ENCODE measurements around the gene KCNQ5.
"Not testable (repeated sequence)": the region's sequence is repeated elsewhere in the genome, so short reads cannot be mapped to it uniquely, and the experiment has no call there.

Gene KCNQ5

DNA sequence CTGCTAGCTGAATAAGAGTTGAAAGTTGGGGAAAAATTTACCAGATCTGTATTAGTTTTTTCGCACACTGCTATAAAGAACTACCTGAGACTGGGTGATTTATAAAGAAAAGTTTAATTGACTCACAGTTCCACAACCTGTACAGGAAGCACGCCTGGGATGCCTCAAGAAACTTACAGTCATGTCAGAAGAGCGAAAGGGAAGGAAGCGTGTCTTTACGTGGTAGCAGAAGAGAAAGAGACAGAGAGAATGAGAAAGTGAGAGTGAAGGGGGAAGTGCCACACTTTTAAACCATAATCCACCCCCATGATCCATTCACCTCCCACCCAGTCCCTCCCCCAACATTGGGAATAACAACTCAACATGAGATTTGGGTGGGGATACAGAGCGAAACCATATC is 523.8 kb downstream of the KCNQ5 start:
- no peak for DNase-seq

DNA sequence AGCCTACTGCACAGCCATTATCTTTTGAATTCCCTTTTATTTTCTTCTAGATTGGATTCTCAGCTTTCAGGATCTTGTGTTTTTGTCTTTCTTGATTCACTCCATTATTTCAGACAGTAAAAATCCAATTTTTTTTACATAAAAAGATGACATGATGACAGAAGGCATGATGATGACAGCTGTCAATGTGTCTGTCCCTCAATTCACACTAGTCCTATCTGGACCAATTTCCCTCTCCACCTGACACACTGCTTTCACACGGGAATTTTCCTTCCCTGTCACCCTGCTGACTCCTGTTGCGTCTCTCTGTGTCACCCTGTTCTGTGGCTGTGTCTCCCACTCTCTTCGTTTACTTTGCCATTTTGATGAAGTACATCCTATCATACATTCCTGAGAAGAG is 529.9 kb downstream of the KCNQ5 start:
- DNase-seq, result no peak

DNA sequence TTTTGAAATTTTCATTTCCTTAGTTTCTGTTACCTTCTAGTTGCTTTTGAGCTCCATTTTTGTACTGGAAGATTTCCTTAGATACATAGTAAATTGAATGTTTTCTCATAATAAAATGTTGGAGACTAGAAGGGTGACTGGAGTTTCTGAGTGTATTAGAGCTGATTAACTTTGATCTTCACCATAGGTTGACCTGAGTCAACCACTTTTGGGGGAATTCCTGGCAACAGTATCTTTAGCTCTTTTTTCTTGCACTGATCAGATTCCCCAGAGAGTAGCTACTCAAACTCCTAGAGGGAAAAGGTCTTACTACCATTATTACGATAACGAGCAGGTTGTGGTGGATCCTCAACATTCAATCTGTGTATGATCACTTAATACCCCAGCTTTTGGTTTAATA is 530.7 kb downstream of the KCNQ5 start:
- no peak for DNase-seq

DNA sequence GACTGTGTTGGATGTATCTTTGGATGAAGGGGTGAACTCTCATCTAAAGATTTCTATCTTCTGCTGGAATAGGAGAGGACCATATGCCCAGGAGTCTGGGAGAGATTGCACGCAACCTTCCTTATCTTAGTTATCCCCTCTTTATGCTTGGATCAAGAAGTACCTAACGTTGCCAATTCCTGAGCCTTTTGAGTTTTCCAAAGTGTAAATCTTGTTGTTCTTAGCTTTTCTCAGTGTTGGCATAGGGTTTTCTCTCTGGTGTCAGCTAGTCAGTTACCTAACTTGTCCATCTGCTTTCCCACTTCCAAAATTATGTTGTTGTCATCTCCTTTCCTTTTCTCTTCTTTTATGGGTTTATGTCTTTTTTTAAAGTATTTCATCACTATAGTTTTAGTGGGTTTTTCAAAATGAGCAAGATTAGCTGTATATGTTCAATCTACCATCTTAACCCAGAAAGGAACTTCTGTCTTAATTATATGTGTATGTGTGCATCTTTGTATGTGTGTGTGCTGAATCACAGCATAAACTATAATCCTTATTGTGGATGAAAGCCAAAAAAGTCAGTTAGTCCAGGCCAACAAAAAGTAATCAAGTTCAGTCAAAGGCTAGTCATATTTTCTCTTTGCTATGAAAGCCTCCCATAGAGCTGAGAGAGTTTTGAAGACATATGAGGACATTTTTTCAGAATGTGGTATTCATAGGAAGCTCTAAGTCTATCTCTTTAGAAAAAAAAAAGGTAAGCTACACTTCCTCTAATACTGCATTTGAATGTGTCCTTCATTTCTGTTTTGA is 531.3 kb downstream of the KCNQ5 start:
- DNase-seq, result peak; percentile 14

DNA sequence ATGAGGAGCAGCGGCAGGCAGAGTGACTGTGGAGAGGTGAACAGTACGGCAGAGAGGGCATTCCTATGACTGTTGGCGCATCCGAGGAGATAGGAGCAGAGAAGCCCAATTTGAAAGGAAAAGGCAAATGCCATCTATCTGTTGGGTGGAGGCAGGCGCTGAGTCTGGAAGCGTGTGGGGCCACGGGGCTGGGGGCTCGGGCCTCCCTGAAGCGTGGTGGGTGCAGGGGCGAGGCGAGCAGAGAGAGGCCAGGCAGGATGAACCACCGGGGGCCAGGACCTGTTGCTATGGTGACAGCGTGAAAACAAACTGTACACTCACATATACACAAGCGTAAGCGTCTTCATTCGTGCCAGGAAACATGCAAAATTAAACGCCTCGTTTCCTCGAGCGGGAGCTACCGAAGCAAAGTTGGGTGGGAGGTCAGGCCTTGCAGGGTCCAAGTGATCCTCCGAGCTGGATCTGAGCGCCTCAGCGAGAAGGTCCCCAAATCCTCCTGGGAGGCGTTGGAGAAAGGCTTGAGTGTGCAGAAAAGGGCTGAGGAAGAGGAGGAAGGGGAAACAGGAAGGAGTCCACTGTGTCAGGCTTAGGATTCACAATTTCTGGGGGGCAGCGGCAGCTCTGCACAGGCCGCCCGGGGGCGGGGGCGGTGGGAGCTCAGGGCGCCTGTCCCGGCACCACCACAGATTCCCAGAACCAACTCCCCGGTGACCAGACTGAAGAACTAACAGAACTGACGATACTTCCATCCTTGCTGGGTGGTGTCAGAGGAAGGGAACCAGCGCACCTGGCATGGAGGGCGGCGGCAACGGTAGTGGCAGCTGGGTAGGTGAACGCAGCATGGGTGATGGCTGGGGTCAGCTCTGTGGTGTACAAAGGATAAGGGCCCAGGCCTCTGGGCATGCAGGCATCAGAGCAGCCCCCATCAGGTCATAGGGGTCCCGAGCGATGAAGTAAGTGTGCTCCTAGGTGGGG is 535.2 kb downstream of the KCNQ5 start:
- no peak for DNase-seq

DNA sequence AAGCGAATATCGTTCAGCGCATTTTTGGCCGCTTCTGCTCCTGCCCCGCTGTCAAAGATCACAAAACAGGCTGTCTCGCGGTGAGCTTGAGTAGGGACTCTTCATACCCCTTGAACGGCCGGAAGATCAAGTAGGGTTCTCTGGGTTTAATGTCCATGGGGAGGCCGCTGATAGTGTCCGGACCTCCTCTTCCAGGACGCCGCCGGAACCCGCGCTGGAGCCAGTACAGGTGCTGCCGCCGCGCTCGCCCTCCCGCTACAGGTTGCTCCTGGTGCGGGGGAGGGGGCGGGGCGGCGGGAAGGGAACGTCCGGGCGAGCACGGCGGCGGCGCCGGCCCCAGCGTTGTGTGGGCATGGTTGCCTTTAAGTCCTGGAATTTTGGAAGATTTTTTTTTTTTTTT is 536.0 kb downstream of the KCNQ5 start:
- DNase-seq, result no peak

DNA sequence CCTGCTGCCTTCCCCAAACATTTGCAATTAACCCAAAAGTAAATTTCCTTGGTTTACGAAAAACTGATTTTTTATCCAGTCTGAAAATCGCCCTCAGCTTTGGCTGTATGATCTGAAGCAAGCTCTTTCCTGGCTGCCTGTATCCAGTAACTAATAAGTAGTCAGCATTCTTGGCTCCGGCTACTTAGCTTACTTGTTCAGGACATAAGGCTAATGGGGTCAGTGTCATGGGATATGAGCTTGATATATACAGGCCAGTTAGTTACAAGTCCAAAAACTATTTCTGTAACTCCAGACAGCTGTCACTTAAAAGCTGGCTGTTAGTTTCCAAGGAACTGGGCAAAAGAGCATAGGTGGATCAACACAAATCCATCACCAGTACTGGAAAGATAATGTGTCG is 547.2 kb downstream of the KCNQ5 start:
- no peak for DNase-seq

DNA sequence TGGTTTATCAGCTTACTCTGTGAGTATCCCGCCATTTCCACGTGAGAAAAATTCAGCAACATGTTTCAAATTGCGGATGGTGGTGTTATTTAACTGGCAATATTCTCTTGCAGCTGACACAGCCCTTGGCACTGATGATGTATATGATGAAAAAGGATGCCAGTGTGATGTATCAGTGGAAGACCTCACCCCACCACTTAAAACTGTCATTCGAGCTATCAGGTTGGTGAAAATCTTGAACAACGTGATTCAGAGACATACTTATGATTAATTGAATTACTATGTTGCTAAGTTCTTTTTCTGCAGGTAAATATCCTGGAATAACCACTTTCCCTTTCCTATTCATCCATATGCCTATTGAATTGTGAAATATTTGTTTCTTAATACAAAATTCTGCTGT is 547.8 kb downstream of the KCNQ5 start:
- no peak for DNase-seq

DNA sequence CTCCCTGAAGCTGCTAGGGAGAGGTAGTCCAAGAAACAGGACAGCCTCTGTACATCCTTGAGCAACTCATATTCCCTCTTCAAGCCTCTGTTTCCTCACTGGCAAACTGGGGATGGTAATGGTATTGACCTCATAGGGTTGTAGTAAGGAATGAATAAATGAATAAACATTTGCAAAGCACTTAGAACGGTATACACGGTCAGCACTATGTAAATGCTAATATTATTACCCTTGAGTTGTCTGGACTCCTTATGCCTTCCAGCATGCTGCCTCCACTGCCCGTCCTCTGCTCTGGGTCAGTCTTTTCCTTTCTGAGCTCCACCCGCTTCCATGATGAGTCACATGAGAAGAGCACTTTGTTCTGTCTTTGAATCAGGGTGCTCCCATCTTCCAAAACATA is 552.8 kb downstream of the KCNQ5 start:
- no peak for DNase-seq

DNA sequence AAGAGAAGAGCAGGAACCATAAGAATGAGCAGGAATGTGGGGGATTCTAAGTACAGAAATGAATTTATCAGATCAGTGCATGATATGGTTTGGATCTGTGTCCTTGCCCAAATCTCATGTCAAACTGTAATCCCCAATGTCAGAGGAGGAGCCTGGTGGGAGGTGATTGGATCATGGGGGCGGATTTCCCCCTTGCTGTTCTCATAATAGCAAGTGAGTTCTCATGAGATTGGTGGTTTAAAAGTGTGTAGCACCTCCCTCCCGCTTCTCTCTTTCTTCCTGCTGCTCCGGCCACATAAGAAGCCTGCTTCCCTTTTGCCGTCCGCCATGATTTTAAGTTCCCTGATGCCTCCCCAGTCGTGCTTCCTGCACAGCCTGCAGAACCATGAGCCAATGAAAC is 554.2 kb downstream of the KCNQ5 start:
- no peak for DNase-seq

DNA sequence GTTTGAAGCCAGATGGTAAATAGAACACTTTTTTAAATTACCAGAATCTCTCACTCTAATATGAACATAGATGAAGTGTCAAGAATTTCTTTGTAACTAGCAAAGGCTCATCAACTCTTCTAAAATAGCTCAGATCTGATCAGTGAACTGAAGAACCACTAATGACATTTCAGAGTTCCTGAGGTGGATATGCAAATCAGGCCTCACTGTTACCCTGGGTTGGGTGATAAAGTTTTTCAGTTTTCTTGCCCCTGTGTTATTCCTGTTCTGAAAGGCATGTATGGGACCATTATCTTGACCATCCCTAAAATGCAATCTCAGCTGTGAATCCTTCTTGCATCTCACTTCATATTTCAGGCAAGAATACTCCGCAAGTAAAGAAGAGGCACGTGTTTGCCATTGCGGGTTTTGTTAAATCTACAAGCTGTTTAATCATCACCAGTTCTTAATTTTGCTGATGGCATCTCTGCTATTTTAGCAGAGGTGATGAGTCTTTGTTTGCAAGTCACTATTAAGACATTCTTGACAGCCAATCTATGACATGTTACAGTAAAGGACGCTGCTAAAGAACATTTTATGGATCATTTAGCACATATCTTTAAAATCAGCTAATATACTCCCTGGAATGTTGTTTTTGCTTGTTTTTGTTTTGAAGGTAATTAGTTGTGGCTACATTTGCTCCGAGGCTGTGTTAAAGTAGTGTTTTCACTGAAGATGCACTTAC is 555.5 kb downstream of the KCNQ5 start:
- no peak for DNase-seq

DNA sequence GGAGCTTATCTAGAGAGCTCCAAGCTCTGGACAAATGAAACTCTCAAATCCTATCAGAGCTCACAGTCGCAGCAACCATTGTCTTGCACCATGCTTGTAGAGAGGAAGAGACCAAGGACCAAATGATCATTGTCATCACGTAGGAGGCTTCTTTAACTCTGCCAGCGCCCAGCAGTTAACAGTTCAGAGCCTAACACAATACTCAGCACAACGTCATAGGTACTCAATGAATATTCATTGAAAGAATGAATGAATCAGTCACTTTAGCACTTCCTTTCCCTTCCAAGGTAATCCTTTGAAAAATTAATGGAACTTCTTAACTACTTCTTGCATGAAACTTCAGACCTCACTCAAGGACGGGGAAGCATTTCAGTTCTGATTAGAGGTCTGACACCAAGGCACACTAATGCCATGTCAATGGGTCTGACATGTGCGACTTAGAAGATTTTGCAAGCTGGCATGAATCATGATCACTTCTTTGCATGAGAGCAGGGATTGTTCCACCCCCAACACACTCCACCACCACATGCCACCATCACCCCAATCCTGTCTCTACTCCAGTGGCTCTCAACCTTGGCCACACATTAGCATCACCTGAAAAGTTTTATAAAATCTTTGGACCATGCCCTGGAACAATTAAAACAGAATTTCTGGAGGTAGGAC is 558.3 kb downstream of the KCNQ5 start:
- DNase-seq, result peak; percentile 45

DNA sequence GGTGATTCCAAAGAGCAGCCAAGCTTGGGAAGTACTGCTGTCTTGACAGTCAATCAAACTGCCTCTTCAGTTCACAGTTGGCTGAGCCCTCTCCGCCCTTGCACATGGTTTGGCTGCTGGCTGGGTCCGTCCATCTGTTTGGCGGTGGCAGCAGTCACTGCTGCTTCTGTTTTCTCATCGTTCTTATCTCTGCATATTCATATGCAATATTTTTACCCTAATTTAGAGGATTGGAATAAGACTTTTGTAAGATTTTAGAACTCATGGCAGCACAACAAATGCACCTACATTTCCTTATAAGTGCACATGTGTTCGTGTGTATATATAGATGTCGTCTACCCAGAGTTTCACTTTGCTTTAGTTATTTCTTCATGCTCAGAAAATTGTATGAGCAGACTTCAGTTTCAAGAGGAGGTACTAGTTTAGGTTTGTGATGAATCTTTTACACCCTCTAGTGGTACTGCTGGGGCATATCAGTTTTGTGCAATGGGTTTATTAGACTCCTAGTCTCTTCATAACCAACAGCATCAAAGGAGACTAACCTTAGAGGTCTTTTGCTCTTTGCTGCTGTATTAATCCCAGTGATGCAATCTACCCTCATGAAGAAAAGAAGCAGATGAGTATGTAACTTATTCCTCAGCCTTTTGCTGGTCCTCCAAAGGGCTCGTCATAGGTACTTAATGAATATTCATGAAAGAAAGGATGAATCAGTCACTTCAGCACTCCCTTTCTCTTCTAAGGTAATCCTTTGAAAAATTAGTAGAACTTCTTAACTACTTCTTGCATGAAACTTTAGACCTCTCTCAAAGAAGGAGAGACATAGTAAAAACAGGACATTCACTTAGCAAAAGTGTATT is 559.1 kb downstream of the KCNQ5 start:
- DNase-seq, result peak; percentile 75

DNA sequence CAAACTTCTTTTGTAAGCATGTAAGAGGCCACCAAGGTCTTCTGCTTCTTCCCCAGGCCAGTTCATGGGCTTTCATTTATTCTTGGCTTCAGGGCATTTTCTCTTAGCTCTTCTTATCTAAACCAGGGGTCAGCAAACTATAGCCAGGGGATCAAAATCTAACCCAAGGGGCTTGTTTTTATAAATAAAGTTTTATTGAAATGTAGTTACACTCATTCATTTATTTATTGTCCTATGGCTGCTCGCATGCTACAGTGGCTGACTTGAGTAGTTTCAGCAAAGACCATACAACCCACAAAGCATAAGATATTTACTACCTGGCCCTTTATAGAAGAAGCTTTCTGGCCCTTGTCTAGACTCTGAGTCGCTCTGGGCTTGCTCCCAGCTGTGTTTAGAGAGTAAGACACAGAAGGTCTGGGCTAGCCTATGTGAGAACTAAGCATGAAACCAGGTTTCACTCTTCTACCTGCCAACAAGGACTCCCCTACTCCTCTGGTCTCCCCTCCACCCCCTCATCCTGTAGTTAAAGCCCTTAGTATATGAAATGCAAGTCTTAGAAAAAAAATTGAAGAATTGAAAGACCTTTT is 560.2 kb downstream of the KCNQ5 start:
- no peak for DNase-seq

DNA sequence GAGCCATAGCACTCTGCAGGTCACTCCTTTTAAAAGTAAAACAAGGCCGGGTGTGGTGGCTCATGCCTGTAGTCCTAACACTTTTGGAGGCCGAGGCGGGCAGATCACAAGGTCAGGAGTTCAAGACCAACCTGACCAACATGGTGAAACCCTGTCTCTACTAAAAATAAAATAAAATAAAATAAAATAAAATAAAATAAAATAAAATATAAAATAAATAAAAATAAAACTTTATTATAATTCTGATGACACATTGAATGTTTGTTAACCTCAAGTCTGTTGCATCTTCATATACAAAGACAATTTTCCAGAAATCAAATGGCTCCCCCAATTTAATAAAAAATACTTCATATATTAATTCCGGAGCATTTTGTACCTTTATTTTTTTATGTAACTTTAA is 571.4 kb downstream of the KCNQ5 start:
- DNase-seq, result not testable (repeated sequence)

DNA sequence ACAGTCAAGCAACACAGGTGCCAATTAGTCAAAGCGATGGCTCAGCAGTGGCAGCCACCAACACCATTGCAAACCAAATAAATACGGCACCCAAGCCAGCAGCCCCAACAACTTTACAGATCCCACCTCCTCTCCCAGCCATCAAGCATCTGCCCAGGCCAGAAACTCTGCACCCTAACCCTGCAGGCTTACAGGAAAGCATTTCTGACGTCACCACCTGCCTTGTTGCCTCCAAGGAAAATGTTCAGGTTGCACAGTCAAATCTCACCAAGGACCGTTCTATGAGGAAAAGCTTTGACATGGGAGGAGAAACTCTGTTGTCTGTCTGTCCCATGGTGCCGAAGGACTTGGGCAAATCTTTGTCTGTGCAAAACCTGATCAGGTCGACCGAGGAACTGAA is 572.9 kb downstream of the KCNQ5 start:
- DNase-seq, result no peak

DNA sequence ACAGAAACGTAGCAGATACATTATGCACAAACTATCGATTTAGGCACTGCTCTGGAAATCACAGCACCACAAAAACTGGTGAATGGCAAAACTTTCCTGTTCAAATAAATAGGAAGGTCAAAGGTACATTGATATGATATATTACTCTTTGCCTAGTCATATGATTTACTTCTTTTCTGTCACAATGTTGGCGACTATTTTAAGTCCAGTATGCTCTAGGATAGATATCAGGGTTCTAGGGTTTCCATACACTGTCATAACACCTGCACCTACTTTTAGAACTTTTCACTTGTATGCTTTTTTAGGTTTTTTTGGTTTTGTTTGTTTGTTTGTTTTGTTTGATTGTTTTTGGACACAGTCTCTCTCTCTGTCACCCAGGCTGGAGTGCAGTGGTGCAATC is 578.4 kb downstream of the KCNQ5 start:
- DNase-seq, result no peak

DNA sequence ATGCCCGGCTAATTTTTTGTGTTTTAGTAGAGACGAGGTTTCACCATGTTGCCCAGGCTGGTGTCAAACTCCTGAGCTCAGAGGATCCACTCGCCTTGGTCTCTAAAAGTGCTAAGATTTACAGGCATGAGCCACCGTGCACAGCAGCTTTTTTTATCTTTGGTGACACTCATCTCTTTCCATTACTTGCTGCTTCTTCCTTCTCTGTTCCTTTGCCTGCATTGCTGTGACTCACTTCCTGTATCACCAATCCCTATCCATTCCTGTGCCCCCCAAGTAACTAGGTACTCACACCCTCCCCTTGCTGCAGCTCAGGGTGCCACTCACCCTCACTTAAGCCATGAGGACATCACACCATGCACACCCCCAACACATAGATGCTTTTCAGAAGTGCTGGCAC is 578.9 kb downstream of the KCNQ5 start:
- DNase-seq, result peak; percentile 48

DNA sequence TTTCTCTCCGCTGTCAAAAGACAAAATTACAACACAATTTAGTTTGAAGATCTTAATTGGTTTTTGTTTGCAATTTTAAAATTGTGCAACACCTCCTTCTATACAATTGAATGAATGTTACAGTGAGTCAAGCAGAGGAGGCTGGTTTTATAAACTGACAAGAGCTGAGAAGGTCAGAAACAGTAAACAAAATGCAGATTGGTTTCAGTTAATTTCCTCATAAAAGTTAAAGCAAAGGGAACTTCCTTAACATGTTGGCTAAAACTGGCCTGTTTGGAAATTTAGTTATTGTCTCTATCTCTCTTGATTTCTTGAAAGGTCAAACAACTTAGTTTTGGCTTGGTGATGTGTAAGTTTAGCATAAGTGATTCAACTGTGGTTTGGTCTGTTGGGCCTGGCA is 581.2 kb downstream of the KCNQ5 start:
- DNase-seq, result no peak

DNA sequence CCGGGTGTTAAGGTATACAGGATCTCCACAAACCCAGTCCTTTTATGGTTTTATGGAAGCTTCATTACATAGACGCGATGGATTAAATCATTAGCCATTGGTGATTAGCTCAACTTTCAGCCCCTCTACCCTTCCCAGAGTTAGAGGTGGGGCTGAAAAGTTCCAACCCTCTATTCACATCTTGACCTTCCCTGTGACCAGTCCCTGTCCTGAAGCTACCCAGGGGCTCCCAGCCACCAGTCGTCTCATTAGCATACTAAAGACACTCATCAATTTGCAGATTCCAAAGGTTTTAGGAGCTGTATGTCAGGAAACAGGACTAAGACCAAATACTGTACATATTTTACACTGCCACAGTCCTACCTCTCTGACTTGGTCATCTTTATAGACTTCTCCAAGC is 582.4 kb downstream of the KCNQ5 start:
- no peak for DNase-seq

DNA sequence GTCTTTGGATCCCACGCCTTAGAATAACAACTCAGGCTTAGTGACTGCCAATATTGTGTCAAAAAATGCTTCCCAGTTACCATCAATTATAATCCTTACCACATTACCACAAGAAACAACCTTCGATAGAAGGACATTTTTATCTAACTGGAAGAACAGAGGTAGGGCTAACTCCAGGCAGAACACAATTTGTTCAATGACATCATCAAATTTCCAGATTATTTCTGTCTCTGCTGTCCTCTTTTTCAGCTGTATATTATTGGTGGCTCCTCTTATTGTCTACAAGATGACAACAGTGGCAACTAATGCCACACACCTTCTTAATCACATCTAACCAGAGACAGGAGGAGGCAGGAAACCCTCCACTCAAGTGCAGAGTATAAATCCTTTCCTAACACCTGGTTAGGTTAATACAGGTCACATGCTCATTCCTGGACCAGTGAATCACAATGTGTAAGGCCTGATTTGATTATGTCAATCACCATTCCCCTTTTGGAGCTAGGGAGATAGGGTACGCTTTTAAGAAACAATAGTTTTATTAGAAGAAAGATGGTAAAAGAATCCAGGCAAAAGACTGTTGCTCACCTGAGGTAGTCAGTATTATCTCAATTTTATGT is 585.5 kb downstream of the KCNQ5 start:
- DNase-seq, result no peak
